RPMI7951 (cell line): ENCODE measurements around the gene POLR1B. TPM values are rescaled to one million over a fixed set of nuclear protein-coding genes. Genes with fewer than 3 reads are reported as not detected.
"Not testable (repeated sequence)": the region's sequence is repeated elsewhere in the genome, so short reads cannot be mapped to it uniquely, and the experiment has no call there.

Source experiments
- DNase-seq: peaks from one replicate; pipeline ENCODE4 v3.0.0-alpha.2; 2012; ENCODE audit warnings: low read depth
- total RNA-seq: library from RNA; depleted of rRNA; stranded (reverse); fragments of >200 nt; shearing (Covaris generic); gene quantifications from 2 replicates; pipeline ENCODE4 v1.2.3, GENCODE V29; 2014

POLR1B gene
- total RNA-seq, 1 experiment from 2014 or later, result 21.3 TPM

GRCh38 chr2:112600634-112601033 lies 58.4 kb downstream of the POLR1B start:
- DNase-seq, result peak; percentile 31

DNA sequence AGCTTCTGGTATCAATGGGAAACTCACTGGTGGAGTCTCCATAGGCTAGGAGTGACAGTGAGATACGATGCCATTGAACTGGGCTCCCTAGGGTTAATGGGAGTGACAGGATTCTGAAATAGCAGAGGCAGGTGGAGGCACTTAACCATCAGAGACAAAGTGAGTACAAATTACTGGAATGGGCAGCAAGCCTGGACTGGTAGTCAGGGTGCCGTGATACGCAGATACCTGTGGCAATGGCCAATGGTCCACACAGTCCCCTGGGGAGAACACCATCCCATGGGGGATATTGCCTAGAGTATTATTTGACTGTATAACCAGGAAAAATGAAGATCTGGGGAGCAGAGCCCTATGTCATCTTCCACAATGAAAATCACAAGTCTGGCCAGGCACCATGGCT lies 59.5 kb downstream of the POLR1B start:
- DNase-seq, result no peak

- no peak for DNase-seq
Observed at GRCh38 chr2:112602917-112603316, 60.7 kb downstream of the POLR1B start.

- no peak for DNase-seq
Observed at GRCh38 chr2:112603731-112604130, 61.5 kb downstream of the POLR1B start.

- DNase-seq, result no peak
Observed at GRCh38 chr2:112604952-112605351, 62.7 kb downstream of the POLR1B start.

DNA sequence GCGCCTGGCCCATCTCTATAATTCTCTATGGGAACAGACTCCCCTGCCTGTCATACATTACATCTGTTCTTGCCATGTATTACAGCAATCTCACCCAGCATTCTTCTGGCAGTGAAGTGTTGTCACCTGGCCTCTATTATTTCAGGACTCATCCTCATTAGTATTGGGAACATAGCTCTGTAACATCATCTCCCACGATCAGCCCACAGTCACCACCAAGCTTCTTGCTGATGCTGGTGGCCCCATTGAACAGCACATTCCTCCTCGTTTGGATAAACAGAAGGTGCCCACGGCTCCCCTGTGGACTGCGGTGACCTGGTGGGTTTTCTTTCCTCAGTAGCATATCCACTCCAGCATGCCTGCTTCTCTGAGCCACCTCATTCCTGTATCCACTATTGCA lies 63.7 kb downstream of the POLR1B start:
- no peak for DNase-seq

- DNase-seq, result no peak
Observed at GRCh38 chr2:112606547-112606946, 64.3 kb downstream of the POLR1B start.

DNA sequence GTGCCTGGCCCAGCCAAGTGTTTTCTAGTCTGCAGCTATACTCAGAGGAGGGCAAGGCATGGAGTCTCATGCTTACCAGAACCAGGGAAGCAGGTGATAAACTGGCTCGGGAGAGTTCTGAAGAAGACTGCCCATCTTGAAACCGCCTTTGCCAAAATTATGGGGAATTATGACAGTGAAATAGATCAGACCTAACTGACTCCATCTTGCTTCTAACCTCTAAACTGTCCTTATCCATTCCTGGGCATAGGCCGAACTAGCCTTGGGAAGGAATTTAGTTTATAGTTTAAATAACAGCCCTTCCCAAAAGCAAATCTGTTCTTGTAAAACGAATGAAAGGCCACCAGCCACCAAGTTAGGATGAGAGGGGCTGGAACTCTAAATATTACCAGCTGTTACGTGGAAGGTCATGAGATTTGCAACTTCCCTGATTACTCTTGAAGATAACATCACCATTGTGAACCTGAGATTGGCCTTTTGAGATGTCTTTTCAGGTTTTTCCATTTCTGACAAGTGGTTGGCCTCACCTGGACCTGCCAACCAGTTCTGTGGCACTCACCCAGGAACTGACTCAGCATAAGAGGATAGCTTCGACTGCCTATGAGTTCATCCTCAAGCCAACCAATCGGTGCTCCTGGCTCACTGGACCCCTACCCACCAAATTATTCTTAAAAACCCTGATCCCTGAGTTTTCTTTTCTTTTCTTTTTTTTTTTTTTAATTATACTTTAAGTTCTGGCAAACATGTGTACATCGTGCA lies 65.6 kb downstream of the POLR1B start:
- no peak for DNase-seq

- DNase-seq, result not testable (repeated sequence)
Observed at GRCh38 chr2:112609320-112609719, 67.1 kb downstream of the POLR1B start.

DNA sequence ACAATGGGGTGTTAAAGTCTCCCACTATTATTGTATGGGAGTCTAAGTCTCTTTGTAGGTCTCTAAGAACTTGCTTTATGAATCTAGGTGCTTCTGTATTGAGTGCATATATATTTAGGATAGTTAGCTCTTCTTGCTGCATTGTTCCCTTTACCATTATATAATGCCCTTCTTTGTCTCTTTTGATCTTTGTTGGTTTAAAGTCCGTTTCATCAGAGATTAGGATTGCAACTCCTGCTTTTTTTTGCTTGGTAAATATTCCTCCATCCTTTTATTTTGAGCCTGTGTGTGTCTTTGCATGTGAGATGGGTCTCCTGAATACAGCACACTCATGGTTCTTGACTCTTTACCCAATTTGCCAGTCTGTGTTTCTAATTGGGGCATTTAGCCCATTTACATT lies 70.0 kb downstream of the POLR1B start:
- not testable (repeated sequence) for DNase-seq

DNA sequence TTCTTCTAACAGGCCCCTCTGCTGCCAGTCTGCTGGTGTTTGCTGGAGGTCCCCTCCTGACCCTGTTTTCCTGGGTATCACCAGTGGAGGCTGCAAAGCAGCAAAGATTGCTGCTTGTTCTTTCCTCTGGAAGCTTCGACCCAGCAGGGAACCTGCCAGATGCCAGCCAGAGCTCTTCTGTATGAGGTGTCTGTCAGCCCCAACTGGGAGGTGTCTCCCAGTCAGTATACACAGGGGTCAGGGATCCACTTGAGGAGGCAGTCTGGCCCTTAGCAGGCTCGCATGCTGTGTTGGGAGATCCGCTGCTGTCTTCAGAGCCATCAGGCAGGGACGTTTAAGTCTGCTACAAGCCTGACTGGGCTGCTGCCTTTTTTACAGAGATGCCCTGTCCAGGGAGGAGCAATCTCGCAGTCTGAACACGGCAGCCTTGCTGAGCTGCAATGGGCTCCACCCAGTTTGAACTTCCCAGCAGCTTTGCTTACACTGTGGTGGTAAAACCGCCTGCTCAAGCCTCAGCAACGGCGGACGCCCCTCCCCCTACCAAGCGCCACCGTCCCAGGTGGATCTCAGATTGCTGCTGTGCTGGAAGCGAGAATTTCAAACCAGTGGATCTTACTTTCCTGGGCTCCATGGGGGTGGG lies 72.1 kb downstream of the POLR1B start:
- DNase-seq, result no peak

DNA sequence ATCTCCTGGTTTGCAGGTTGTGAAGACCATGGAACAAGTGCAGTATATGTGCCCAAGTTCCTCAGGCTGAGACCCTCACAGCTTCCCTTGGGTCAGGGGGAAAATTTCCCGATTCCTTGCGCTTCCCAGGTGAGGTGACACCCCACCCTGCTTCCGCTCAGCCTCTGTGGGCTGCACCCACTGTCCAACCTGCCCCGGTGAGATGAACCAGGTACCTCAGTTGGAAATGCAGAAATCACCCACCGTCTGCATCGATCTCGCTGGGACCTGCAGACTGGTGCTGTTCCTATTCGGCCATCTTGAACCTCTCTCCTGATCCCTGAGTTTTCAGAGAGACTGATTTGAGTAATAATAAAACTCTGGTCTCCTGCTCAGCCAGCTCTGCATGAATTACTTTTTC lies 72.8 kb downstream of the POLR1B start:
- no peak for DNase-seq

GRCh38 chr2:112615798-112616197 lies 73.5 kb downstream of the POLR1B start:
- DNase-seq, result not testable (repeated sequence)

- DNase-seq, result no peak
Observed at GRCh38 chr2:112618383-112618782, 76.1 kb downstream of the POLR1B start.

GRCh38 chr2:112621790-112622527 lies 79.7 kb downstream of the POLR1B start:
- peak; percentile 89 for DNase-seq

DNA sequence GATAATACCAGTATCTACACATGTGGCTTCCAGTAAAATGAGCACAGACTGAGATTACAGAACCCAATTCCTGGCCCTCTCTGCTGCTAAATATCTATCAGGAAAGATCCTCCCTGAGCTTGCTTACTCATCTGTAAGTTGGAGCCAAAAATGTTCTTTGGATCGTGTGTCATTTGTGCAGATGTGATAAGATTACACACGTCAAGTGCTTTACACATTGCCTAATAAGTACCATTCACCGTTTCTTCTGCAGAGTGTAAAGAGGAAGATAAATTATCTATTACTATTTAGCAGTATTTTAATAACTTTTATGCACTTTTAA lies 80.2 kb downstream of the POLR1B start:
- DNase-seq, result peak; percentile 94

- DNase-seq, result peak; percentile 98
Observed at GRCh38 chr2:112623913-112624777, 81.9 kb downstream of the POLR1B start.

DNA sequence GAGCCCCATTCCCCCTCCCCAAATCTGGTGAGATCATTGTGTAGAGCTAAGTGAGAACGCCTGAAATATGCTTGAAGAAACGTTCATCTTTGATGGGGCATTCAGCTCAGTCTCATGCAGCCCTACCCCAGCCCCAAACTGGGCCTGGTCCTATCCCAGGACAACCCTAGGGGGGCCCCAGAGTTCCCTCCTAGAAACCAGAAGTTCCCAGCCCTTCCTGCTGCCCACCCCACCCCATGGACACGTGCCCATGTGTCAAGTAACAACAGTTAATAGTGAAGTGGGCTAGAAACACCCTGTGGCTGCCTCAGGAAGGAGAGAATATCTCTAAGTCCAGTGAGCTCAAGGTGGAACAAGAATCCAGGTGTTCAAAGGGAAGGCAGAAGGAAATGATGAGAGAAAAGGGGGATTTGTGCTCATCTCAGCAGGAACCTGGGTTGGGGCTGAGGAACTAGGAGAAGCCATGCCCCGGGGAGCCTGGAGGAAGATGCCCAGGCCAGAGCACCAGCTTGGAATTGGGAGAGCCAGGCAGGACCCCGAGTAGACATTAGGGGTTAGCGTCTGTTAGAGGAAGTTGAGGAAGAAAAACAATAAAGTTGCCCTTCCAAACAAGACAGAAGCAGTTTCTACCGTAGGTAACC lies 83.3 kb downstream of the POLR1B start:
- DNase-seq, result no peak

DNA sequence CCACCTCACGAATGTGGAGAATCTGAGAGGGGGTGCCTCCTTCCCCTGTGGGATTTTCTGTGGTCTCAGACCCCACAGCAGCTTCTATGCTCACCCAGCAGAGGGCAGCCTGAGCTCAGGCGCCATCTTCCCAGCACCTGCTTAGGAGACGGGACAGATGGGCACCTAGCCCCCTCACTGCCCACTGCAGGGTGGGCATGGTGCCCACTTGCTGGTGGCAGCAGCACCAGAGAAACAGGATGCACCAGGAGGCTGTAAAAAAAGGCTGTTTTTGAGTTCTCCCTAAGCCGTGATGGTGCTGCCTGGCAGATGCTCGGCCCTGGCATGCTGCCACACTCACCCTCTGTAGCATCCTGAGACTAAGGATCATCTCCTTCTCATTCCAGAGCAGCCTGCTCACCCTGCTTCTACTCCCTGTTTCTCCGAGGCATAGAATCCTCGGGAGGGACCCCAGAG lies 84.4 kb downstream of the POLR1B start:
- peak; percentile 86 for DNase-seq
